ENCODE results near the gene SHROOM1. TPM values are rescaled to one million over a fixed set of nuclear protein-coding genes. Genes with fewer than 3 reads are reported as not detected.

The SHROOM1 gene
- total RNA-seq, 1 experiment from 2014 or later: 0.54 TPM

DNA sequence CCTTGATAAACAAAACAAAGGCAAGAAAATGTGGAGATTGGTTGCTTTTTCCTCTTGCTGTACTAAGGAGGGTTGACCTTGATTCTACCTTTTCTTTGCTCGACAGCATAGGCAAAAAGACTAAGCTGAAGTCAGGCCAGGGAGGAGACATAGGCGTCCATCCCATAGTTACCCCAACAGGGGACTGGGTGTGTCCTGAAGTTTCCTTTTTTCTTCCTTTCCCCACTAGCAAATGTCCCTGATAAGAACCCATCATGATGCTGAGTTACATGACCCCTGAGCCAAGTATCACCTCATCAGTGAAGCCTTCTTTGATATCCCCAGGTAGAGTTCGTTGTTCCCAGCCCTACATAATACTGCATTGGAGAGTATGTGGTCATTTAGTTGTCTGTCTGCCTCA is 9.9 kb upstream of the SHROOM1 start:
- CTCF ChIA-PET: no interaction called here

GRCh38 chr5:132839426-132840301 is 9.2 kb upstream of the SHROOM1 start:
- no peaks in the 10 kb centered on the region for H3K27me3 ChIP-seq (replicated peaks; ENCODE audit: insufficient read depth, low read depth, low read length, poor library complexity)
- CTCF ChIA-PET: no interaction called here
- H3K27ac ChIP-seq (ENCODE audit: low read depth, low read length, poor library complexity, severe bottlenecking): no peak overlapping the region
- no TSS peak for BruUV-seq (replicated peaks)
- no peaks in the 10 kb centered on the region for H3K4me1 ChIP-seq (ENCODE audit: insufficient read depth, low read length, poor library complexity, severe bottlenecking)
- no peak for TF ChIP-seq EZH2 (IDR thresholded peaks at IDR 0.05; ENCODE audit: borderline replicate concordance, low read depth, low read length, poor library complexity, severe bottlenecking)
- no peak for TF ChIP-seq CTCF (conservative IDR thresholded peaks at IDR 0.05; ENCODE audit: low read depth, low read length)
- DNase-seq (ENCODE audit: low spot score): no peak
- intact Hi-C loops (cut with micrococcal nuclease; ENCODE audit: unreplicated experiment): no loop called here
- no peaks in the 10 kb centered on the region for H3K36me3 ChIP-seq (ENCODE audit: insufficient read depth, low read length, poor library complexity, severe bottlenecking)
- H3K9me3 ChIP-seq (ENCODE audit: low read depth, low read length, poor library complexity, severe bottlenecking): no peaks in the 10 kb centered on the region
- POLR2A ChIA-PET (ENCODE audit: low non-redundant PET): no interaction called here
- H3K4me3 ChIP-seq (ENCODE audit: low read depth, low read length, poor library complexity, severe bottlenecking): no peak overlapping the region

More for the DNA sequence above, 9.9 kb upstream of the SHROOM1 start:
- no peaks in the 10 kb centered on the region for H3K9me3 ChIP-seq (ENCODE audit: low read depth, low read length, poor library complexity, severe bottlenecking)
- H3K4me1 ChIP-seq (ENCODE audit: insufficient read depth, low read length, poor library complexity, severe bottlenecking): no peaks in the 10 kb centered on the region
- no peak overlapping the region for H3K27ac ChIP-seq (ENCODE audit: low read depth, low read length, poor library complexity, severe bottlenecking)
- POLR2A ChIA-PET (ENCODE audit: low non-redundant PET): no interaction called here
- intact Hi-C loops (cut with micrococcal nuclease; ENCODE audit: unreplicated experiment): no loop called here
- no peak overlapping the region for H3K4me3 ChIP-seq (ENCODE audit: low read depth, low read length, poor library complexity, severe bottlenecking)
- no peaks in the 10 kb centered on the region for H3K36me3 ChIP-seq (ENCODE audit: insufficient read depth, low read length, poor library complexity, severe bottlenecking)
- no peaks in the 10 kb centered on the region for H3K27me3 ChIP-seq (replicated peaks; ENCODE audit: insufficient read depth, low read depth, low read length, poor library complexity)
- TF ChIP-seq EZH2 (IDR thresholded peaks at IDR 0.05; ENCODE audit: borderline replicate concordance, low read depth, low read length, poor library complexity, severe bottlenecking) (no peak), CTCF (conservative IDR thresholded peaks at IDR 0.05; ENCODE audit: low read depth, low read length) (no peak)
- no peak for DNase-seq (ENCODE audit: low spot score)
- BruUV-seq (replicated peaks): no TSS peak

- Histone ChIP-seq H3K27ac (ENCODE audit: low read depth, low read length, poor library complexity, severe bottlenecking) (no peak overlapping the region), H3K4me1 (ENCODE audit: insufficient read depth, low read length, poor library complexity, severe bottlenecking) (no peaks in the 10 kb centered on the region), H3K27me3 (replicated peaks; ENCODE audit: insufficient read depth, low read depth, low read length, poor library complexity) (no peaks in the 10 kb centered on the region), H3K36me3 (ENCODE audit: insufficient read depth, low read length, poor library complexity, severe bottlenecking) (no peaks in the 10 kb centered on the region), H3K9me3 (ENCODE audit: low read depth, low read length, poor library complexity, severe bottlenecking) (no peaks in the 10 kb centered on the region), H3K4me3 (ENCODE audit: low read depth, low read length, poor library complexity, severe bottlenecking) (no peak overlapping the region)
- ChIA-PET CTCF (no interaction called here), POLR2A (ENCODE audit: low non-redundant PET) (no interaction called here)
- no peak for DNase-seq (ENCODE audit: low spot score)
- BruUV-seq (replicated peaks): no TSS peak
- intact Hi-C loops (cut with micrococcal nuclease; ENCODE audit: unreplicated experiment): no loop called here
- no peak for TF ChIP-seq EZH2 (IDR thresholded peaks at IDR 0.05; ENCODE audit: borderline replicate concordance, low read depth, low read length, poor library complexity, severe bottlenecking)
- no peak for TF ChIP-seq CTCF (conservative IDR thresholded peaks at IDR 0.05; ENCODE audit: low read depth, low read length)
These were observed 8.3 kb upstream of the SHROOM1 start for GRCh38 chr5:132838516-132839282.
